Endothelial cell of umbilical vein (primary cell): Measurements from ENCODE around the gene PXYLP1. TPM values are rescaled to one million over a fixed set of nuclear protein-coding genes. Genes with fewer than 3 reads are reported as not detected.

Experiments used
- BruUV-seq: library from RNA; stranded (reverse); fragments of 400-500 nt; replicated peaks from 2 replicates; lab custom pipeline; 2021; lab: Mats Ljungman, UMichigan
- CTCF ChIA-PET: fragments of 300-600, 350-600 bp; sonication (Branson Sonifier 250); formaldehyde crosslinking; loops from one replicate; lab custom pipeline; 2021; ENCODE audit warnings: antibody characterized with exemption, inconsistent platforms; lab: Charles Lee
- POLR2A ChIA-PET: fragments of 300-600, 350-600 bp; sonication (Branson Sonifier 250); formaldehyde crosslinking; loops from one replicate; lab custom pipeline; 2021; ENCODE audit warnings: antibody characterized with exemption, inconsistent platforms; lab: Charles Lee
- DNase-seq: peaks from one replicate; pipeline ENCODE4 v3.0.0-alpha.2; 2011; ENCODE audit warnings: low read depth, low spot score
- FAIRE-seq: peaks from 2 replicates; lab custom pipeline; 2011; peaks lifted over from hg19 to GRCh38; lab: Jason Lieb, UNC
- H2AFZ ChIP-seq: 2 replicates; pipeline ENCODE4 v1.6.0; 2012; ENCODE audit warnings: low read depth, low read length, control low read depth, inconsistent platforms
- H3K27ac ChIP-seq: 2 replicates; pipeline ENCODE4 v1.5.1; 2011; ENCODE audit warnings: low read depth, mild to moderate bottlenecking, control low read depth, low read length, moderate library complexity; ENCODE audit not compliant: insufficient read depth
- H3K27me3 ChIP-seq, 2 experiments: 2 replicates each; pipeline versions ENCODE4 v1.6.0 to v1.6.1; 2011; ENCODE audit warnings: low read length in 2 of 2, mixed read lengths in 1 of 2; ENCODE audit not compliant: control insufficient read depth in 2 of 2, insufficient read depth in 2 of 2
- H3K36me3 ChIP-seq, 2 experiments: 2 replicates in 1 of 2; 3 replicates in 1 of 2; pipeline ENCODE4 v1.5.1; 2011; ENCODE audit warnings: low read length in 2 of 2, mild to moderate bottlenecking in 1 of 2, moderate library complexity in 1 of 2; ENCODE audit not compliant: control insufficient read depth in 2 of 2, insufficient read depth in 2 of 2; ENCODE audit errors: extremely low read depth in 1 of 2
- H3K4me1 ChIP-seq: 3 replicates; pipeline ENCODE4 v1.5.1; 2011; ENCODE audit warnings: mild to moderate bottlenecking, low read length; ENCODE audit not compliant: control insufficient read depth, insufficient read depth; ENCODE audit errors: extremely low read depth
- H3K4me2 ChIP-seq: 2 replicates; pipeline ENCODE4 v1.6.1; 2011; ENCODE audit warnings: low read length, control low read depth, mixed read lengths; ENCODE audit not compliant: insufficient read depth
- H3K4me3 ChIP-seq, 3 experiments: fragments of 200-600 bp in 1 of 3; sonication (generic), shearing (Covaris generic) in 1 of 3; replicated peaks in 1 of 3; 2 replicates each; pipeline ENCODE4 v1.5.1; 2011 to 2016; ENCODE audit warnings: control low read depth in 3 of 3, low read length in 3 of 3, mild to moderate bottlenecking in 2 of 3, inconsistent platforms in 1 of 3, low read depth in 1 of 3, moderate library complexity in 1 of 3; ENCODE audit not compliant: insufficient read depth in 1 of 3
- H3K79me2 ChIP-seq: 2 replicates; pipeline ENCODE4 v1.6.0; 2012; ENCODE audit warnings: low read length, inconsistent platforms; ENCODE audit not compliant: control insufficient read depth, insufficient read depth
- H3K9ac ChIP-seq: replicated peaks from 2 replicates; pipeline ENCODE3; 2011; ENCODE audit warnings: low read length, control low read depth; ENCODE audit not compliant: insufficient read depth; ENCODE audit errors: extremely low read depth
- H3K9me1 ChIP-seq: replicated peaks from 3 replicates; pipeline ENCODE4 v1.6.0; 2011; ENCODE audit warnings: mild to moderate bottlenecking, low read length; ENCODE audit not compliant: control insufficient read depth, insufficient read depth; ENCODE audit errors: extremely low read depth
- H3K9me3 ChIP-seq: replicated peaks from 2 replicates; pipeline ENCODE4 v1.5.1; 2012; ENCODE audit warnings: low read length, inconsistent platforms; ENCODE audit not compliant: control insufficient read depth, insufficient read depth
- H4K20me1 ChIP-seq: replicated peaks from 2 replicates; pipeline ENCODE3; 2011; ENCODE audit warnings: mild to moderate bottlenecking, low read length; ENCODE audit not compliant: control insufficient read depth, insufficient read depth; ENCODE audit errors: extremely low read depth
- CTCF ChIP-seq, 2 donors: IDR thresholded peaks; 1 replicate in 1 of 2; 2 replicates in 1 of 2; pipeline ENCODE4 v1.5.1; 2011; ENCODE audit warnings: low read length in 2 of 2, mild to moderate bottlenecking in 2 of 2, moderate library complexity in 2 of 2, control low read depth in 1 of 2, inconsistent platforms in 1 of 2, low read depth in 1 of 2; ENCODE audit not compliant: insufficient read depth in 1 of 2; ENCODE audit errors: extremely low read depth in 1 of 2
- EZH2 ChIP-seq: IDR thresholded peaks from 2 replicates; pipeline ENCODE4 v1.6.1; 2012; ENCODE audit warnings: borderline replicate concordance, low read depth, mild to moderate bottlenecking, moderate library complexity, low read length, inconsistent platforms; ENCODE audit not compliant: severe bottlenecking
- FOS ChIP-seq: IDR thresholded peaks from 2 replicates; pipeline ENCODE4 v1.6.1; 2011; ENCODE audit warnings: mild to moderate bottlenecking, low read length, moderate library complexity, borderline replicate concordance; ENCODE audit not compliant: insufficient read depth
- GATA2 ChIP-seq: IDR thresholded peaks from 2 replicates; pipeline ENCODE4 v1.7.0; 2011; ENCODE audit warnings: low read depth, mild to moderate bottlenecking, moderate library complexity, mixed read lengths, low read length; ENCODE audit not compliant: insufficient read length, insufficient read depth
- JUN ChIP-seq: IDR thresholded peaks from 2 replicates; pipeline ENCODE4 v1.6.1; 2011; ENCODE audit warnings: borderline replicate concordance, low read depth; ENCODE audit not compliant: insufficient read length, insufficient read depth
- MYC ChIP-seq: IDR thresholded peaks from one replicate; pipeline ENCODE4 v1.6.1; 2011; ENCODE audit warnings: mild to moderate bottlenecking, low read depth, low read length
- POLR2A ChIP-seq: IDR thresholded peaks from 2 replicates; pipeline ENCODE4 v1.6.1; 2012; ENCODE audit warnings: low read depth, mild to moderate bottlenecking, control low read depth, low read length
- POLR2AphosphoS5 ChIP-seq: IDR thresholded peaks from 2 replicates; pipeline ENCODE4 v1.6.1; 2012; ENCODE audit warnings: low read depth, mild to moderate bottlenecking, control low read depth, low read length, moderate library complexity; ENCODE audit not compliant: insufficient read depth
- dilution Hi-C: fragments of 300-500 bp; cut with MboI; formaldehyde crosslinking; loops from one replicate; pipeline ENCODE4 v1.15.0; 2019; ENCODE audit warnings: low sequenced_read_pairs; ENCODE audit not compliant: extremely low pct_ligation_motif_present
- intact Hi-C: fragments of 100-400 bp; cut with micrococcal nuclease; formaldehyde crosslinking; loops from one replicate; pipeline ENCODE4 v1.10.0; 2022
- polyA plus RNA-seq, 4 experiments: library from polyadenylated mRNA; depleted of rRNA in 3 of 4; stranded (reverse) in 3 of 4; unstranded in 1 of 4; fragments of >200 nt; gene quantifications; 2 replicates each; pipeline versions ENCODE4 v1.2.1 to v1.2.3, GENCODE V29; 2011 to 2012; ENCODE audit warnings: missing spikeins in 1 of 4
- total RNA-seq: library from RNA; stranded (reverse); gene quantifications from 2 replicates; pipeline ENCODE4 v1.2.3, GENCODE V29; 2021
- TF ChIP-seq, protein P1 (sequence below): IDR thresholded peaks from 2 replicates; pipeline ENCODE4 v1.6.1; 2011; ENCODE audit not compliant: insufficient read depth, insufficient read length

The PXYLP1 gene
- total and polyA plus RNA-seq, 2 donors (not counting 3 experiments of a cell fraction or from before 2014, with no cell fraction given): 0.84 to 1.7 TPM

- BruUV-seq: no TSS peak
- FAIRE-seq: no peak
- Histone ChIP-seq H3K36me3 (no peaks in the 10 kb centered on the region), H2AFZ (no peak overlapping the region), H4K20me1 (no peaks in the 10 kb centered on the region), H3K79me2 (no peaks in the 10 kb centered on the region), H3K27ac (no peak overlapping the region), H3K9me1 (no peaks in the 10 kb centered on the region), H3K4me3 (no peak overlapping the region), H3K9me3 (no peaks in the 10 kb centered on the region), H3K4me2 (no peak overlapping the region), H3K9ac (no peak overlapping the region), H3K27me3 (peaks cover 0 to 2% of the 10 kb centered on the region in 2 experiments), H3K4me1 (no peaks in the 10 kb centered on the region)
- intact Hi-C loops: no loop called here
- ChIA-PET POLR2A (no interaction called here), CTCF (interaction anchor here (1.3 to 3.6 kb wide), 5 partner anchors 10 to 255 kb away, joined by 3 to 15 read pairs (median 5); partner anchors contain the start of gene PXYLP1)
- TF ChIP-seq FOS (no peak), JUN (no peak), POLR2AphosphoS5 (no peak), CTCF (IDR thresholded peaks at IDR 0.05; ENCODE audit: extremely low read depth in 1 of 2, insufficient read depth in 1 of 2, low read depth in 1 of 2, low read length in 2 of 2) (no peak), GATA2 (no peak), EZH2 (no peak), MYC (no peak), POLR2A (no peak)
- TF ChIP-seq, protein P1, sequence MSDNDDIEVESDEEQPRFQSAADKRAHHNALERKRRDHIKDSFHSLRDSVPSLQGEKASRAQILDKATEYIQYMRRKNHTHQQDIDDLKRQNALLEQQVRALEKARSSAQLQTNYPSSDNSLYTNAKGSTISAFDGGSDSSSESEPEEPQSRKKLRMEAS: no peak
- dilution Hi-C loops: no loop called here
- no peak for DNase-seq
These were observed 23.7 kb downstream of the PXYLP1 start for GRCh38 chr3:141255137-141255845.
